Colonic mucosa (tissue), 4 donors: Measurements from ENCODE around the gene ALDH1B1. TPM values are rescaled to one million over a fixed set of nuclear protein-coding genes. Genes with fewer than 3 reads are reported as not detected.
A peak's percentile ranks its signal among the peaks of the same experiment; 100 is the strongest.

ENCODE experiments used
- DNase-seq: peaks from one replicate; pipeline ENCODE4 v3.0.0-alpha.2; 2020
- H3K27ac ChIP-seq: fragments of 200-600 bp; one replicate; pipeline ENCODE4 v1.8.0; 2021
- H3K27me3 ChIP-seq: fragments of 200-600 bp; one replicate; pipeline ENCODE4 v1.8.0; 2021
- H3K36me3 ChIP-seq: fragments of 200-600 bp; one replicate; pipeline ENCODE4 v1.8.0; 2021
- H3K4me1 ChIP-seq: fragments of 200-600 bp; one replicate; pipeline ENCODE4 v1.8.0; 2021; ENCODE audit warnings: mild to moderate bottlenecking
- H3K4me3 ChIP-seq: fragments of 200-600 bp; one replicate; pipeline ENCODE4 v1.8.0; 2021
- H3K9ac ChIP-seq, 2 donors: one replicate each; pipeline ENCODE4 v1.7.0; 2013; ENCODE audit warnings: control low read depth in 2 of 2, low read depth in 2 of 2, low read length in 2 of 2
- H3K9me3 ChIP-seq: fragments of 200-600 bp; one replicate; pipeline ENCODE4 v1.8.0; 2021
- CTCF ChIP-seq: fragments of 200-600 bp; IDR thresholded peaks from one replicate; pipeline ENCODE4 v1.8.0; 2022; ENCODE audit warnings: antibody characterized with exemption, mild to moderate bottlenecking
- intact Hi-C: fragments of 100-400 bp; cut with DNase I; formaldehyde crosslinking; loops from one replicate; pipeline ENCODE4 v1.14.1; 2022
- total RNA-seq, 2 donors: library from RNA; stranded (reverse); fragmentation: NEBNext Ultra II Directional in 1 of 2; extraction: Animal tissue kit (Norgen Biotek cat#: 25700) in 1 of 2; gene quantifications; one replicate each; pipeline ENCODE4 v1.2.1, GENCODE V29; 2021
- donor health status: healthy.
- donor health status: DM: no; HTN: no; CAD: no.
- donor health status: DM: no; HTN: no; CAD: no.

ALDH1B1 gene
- total RNA-seq, 2 donors from 2014 or later = 58.7 to 89.9 TPM

- no peak for TF ChIP-seq CTCF
- Histone ChIP-seq H3K4me1 (no peaks in the 10 kb centered on the region), H3K9ac (no peak overlapping the region), H3K36me3 (no peaks in the 10 kb centered on the region), H3K27me3 (no peaks in the 10 kb centered on the region), H3K9me3 (no peaks in the 10 kb centered on the region), H3K4me3 (no peak overlapping the region), H3K27ac (no peak overlapping the region)
- DNase-seq = no peak
- intact Hi-C loops = no loop called here
Measured at GRCh38 chr9:38386319-38386895, 6.1 kb upstream of the ALDH1B1 start.

GRCh38 chr9:38387066-38387465, 5.4 kb upstream of the ALDH1B1 start:
- Histone ChIP-seq H3K27ac (no peak overlapping the region), H3K9me3 (no peaks in the 10 kb centered on the region), H3K36me3 (no peaks in the 10 kb centered on the region), H3K27me3 (no peaks in the 10 kb centered on the region), H3K4me3 (no peak overlapping the region), H3K9ac (no peak overlapping the region), H3K4me1 (no peaks in the 10 kb centered on the region)
- intact Hi-C loops = no loop called here
- no peak for DNase-seq
- TF ChIP-seq CTCF = no peak

GRCh38 chr9:38387751-38388150, 4.8 kb upstream of the ALDH1B1 start:
- H3K27ac ChIP-seq = no peak overlapping the region
- no peak overlapping the region for H3K4me3 ChIP-seq
- no peaks in the 10 kb centered on the region for H3K9me3 ChIP-seq
- H3K27me3 ChIP-seq = no peaks in the 10 kb centered on the region
- no peaks in the 10 kb centered on the region for H3K36me3 ChIP-seq
- no peak overlapping the region for H3K9ac ChIP-seq
- H3K4me1 ChIP-seq = no peaks in the 10 kb centered on the region
- intact Hi-C loops = no loop called here
- DNase-seq = no peak
- TF ChIP-seq CTCF = no peak

- no peak overlapping the region for H3K4me3 ChIP-seq
- no peak for TF ChIP-seq CTCF
- no peak for DNase-seq
- H3K4me1 ChIP-seq = no peaks in the 10 kb centered on the region
- H3K36me3 ChIP-seq = no peaks in the 10 kb centered on the region
- H3K27me3 ChIP-seq = no peaks in the 10 kb centered on the region
- H3K9ac ChIP-seq = no peak overlapping the region
- peak overlapping the region; percentile 33 for H3K27ac ChIP-seq
- intact Hi-C loops = no loop called here
- H3K9me3 ChIP-seq = no peaks in the 10 kb centered on the region
Measured at GRCh38 chr9:38388283-38389223, 3.9 kb upstream of the ALDH1B1 start.

- no peak for DNase-seq
- H3K27ac ChIP-seq = peak overlapping the region; percentile 33
- no peak for TF ChIP-seq CTCF
- no peaks in the 10 kb centered on the region for H3K4me1 ChIP-seq
- intact Hi-C loops = no loop called here
- no peak overlapping the region for H3K9ac ChIP-seq
- H3K9me3 ChIP-seq = no peaks in the 10 kb centered on the region
- no peaks in the 10 kb centered on the region for H3K36me3 ChIP-seq
- no peak overlapping the region for H3K4me3 ChIP-seq
- no peaks in the 10 kb centered on the region for H3K27me3 ChIP-seq
Measured at GRCh38 chr9:38389313-38389712, 3.2 kb upstream of the ALDH1B1 start.
